RWPE1 (cell line): ENCODE data around the gene NPC1L1.

ENCODE experiments used
- CTCF ChIA-PET: fragments of 350-600 bp; sonication (Branson Sonifier 250); formaldehyde crosslinking; extraction: SDS; loops from one replicate; lab custom pipeline; 2021; lab: Yijun Ruan, JAX
- POLR2A ChIA-PET: fragments of 400-600 bp; formaldehyde crosslinking; extraction: SDS; loops from one replicate; lab custom pipeline; 2020; ENCODE audit warnings: antibody characterized with exemption; ENCODE audit not compliant: low non-redundant PET; lab: Yijun Ruan, JAX
- DNase-seq: peaks from one replicate; pipeline ENCODE4 v3.0.0; 2012; ENCODE audit warnings: low spot score
- H3K27ac ChIP-seq: fragments of 450-650 bp; 2 replicates; pipeline ENCODE4 v1.5.1; 2017
- TF ChIP-seq, protein P1 (sequence below): fragments of 450-650 bp; conservative IDR thresholded peaks from 2 replicates; pipeline ENCODE4 v1.5.1; 2017; ENCODE audit warnings: low read depth, mild to moderate bottlenecking

Gene NPC1L1

DNA sequence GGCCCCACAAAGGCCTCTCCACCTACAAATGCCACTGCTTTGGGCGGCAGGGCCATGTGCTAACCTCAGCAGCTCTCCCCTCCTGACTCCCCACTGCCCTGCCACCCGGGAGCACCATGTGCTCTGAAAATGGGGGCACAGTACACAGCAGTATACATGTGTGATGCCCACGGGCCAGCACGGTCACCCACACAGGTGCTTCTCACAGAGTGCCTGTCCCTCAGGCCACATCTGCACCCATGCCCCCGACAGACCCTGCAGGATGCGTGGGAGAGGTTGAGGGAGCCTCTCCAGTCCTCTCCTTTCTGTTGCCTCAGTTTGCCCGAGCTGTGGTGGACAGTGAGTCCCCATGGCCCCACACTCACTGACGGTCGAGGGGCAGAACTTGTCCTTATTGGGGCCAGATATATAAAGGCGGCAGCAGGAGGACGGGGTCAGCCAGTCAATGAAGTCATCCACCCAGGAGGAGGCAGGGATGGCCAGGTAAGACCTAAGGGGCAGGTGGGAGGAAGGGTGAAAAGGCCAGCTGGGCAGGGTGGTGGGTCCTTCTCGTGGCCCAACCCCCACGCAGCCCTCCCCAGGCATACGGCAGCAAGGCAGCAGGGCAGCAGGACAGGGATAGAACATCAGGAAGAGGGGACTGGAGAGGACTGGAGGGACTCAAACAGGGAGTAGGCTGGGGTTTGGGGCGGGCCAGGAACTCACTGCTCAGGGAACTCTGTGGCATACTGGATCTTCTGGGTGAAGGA lies 19.6 kb downstream of the NPC1L1 start:
- CTCF ChIA-PET: no interaction called here
- TF ChIP-seq, protein P1, sequence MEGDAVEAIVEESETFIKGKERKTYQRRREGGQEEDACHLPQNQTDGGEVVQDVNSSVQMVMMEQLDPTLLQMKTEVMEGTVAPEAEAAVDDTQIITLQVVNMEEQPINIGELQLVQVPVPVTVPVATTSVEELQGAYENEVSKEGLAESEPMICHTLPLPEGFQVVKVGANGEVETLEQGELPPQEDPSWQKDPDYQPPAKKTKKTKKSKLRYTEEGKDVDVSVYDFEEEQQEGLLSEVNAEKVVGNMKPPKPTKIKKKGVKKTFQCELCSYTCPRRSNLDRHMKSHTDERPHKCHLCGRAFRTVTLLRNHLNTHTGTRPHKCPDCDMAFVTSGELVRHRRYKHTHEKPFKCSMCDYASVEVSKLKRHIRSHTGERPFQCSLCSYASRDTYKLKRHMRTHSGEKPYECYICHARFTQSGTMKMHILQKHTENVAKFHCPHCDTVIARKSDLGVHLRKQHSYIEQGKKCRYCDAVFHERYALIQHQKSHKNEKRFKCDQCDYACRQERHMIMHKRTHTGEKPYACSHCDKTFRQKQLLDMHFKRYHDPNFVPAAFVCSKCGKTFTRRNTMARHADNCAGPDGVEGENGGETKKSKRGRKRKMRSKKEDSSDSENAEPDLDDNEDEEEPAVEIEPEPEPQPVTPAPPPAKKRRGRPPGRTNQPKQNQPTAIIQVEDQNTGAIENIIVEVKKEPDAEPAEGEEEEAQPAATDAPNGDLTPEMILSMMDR: no peak
- DNase-seq: no peak
- POLR2A ChIA-PET: no interaction called here
- no peak overlapping the region for H3K27ac ChIP-seq

DNA sequence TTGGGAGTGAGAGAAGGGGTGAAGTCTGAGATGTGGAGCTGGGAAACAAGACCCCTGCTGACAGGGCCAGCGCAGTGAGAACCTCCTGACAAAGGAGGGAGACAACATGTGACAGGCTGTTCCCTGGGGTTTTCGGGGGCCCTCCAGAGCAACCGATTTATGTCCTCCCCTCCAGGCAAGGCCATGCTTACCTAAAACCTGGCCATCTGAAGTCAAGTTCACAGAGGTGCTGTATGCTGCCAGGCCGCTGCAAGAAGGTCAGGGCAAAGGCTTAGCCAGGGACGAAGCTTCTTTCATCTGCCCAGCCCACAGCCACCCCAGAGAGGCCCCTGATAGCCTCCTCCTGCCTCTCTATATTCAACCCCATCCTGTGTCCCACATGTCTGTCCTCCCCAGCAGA lies 20.6 kb downstream of the NPC1L1 start:
- no peak overlapping the region for H3K27ac ChIP-seq
- POLR2A ChIA-PET: interaction anchor here (0.6 kb wide), 1 partner anchor 46 kb away, joined by 4 read pairs; no protein-coding TSS in a partner anchor
- TF ChIP-seq, protein P1: no peak
- CTCF ChIA-PET: interaction anchor here (0.8 kb wide), 1 partner anchor 45 kb away, joined by 4 read pairs; no protein-coding TSS in a partner anchor
- DNase-seq: no peak

DNA sequence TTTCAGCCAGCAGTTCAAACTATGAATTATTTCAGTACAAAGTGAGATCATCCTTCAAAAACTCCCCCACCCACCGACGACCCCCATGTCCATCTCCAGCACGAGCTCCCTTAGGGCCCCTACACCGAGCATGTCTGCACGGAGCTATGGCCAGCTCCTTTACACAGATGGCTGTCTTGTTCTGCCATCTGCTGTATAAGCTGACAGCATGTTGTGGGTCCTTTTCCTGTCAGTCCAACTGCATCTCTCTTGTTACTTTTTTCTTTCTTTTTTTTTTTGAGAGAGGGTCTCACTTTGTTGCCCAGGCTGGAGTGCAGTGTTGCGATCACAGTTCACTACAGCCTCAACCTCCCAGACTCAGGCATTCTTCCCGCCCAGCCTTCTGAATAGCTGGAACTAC lies 21.6 kb downstream of the NPC1L1 start:
- ChIA-PET POLR2A (no interaction called here), CTCF (interaction anchor here (1.3 kb wide), 1 partner anchor 15 kb away, joined by 5 read pairs; no protein-coding TSS in a partner anchor)
- no peak overlapping the region for H3K27ac ChIP-seq
- TF ChIP-seq, protein P1: no peak
- no peak for DNase-seq

DNA sequence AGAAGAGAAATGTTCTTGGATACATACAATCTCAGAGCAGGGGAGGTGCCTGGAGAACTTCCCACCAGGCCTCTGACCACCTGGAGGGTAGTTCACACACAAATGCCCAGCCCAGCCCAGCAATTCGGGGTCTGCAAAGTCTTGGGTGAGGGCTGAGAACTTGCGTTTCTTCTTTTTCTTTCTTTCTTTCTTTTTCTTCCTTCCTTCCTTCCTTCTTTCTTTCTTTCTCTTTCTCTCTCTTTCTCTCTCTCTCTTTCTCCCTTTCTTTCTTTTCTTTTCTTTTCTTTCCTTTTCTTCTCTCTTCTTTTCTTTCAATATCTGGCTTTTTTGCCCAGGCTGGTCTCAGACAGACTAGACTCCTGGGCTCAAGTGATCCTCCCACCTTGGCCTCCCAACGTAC lies 22.4 kb downstream of the NPC1L1 start:
- ChIA-PET CTCF (interaction anchor here (1.3 kb wide), 1 partner anchor 16 kb away, joined by 5 read pairs; no protein-coding TSS in a partner anchor), POLR2A (no interaction called here)
- H3K27ac ChIP-seq: no peak overlapping the region
- no peak for DNase-seq
- TF ChIP-seq, protein P1: no peak

DNA sequence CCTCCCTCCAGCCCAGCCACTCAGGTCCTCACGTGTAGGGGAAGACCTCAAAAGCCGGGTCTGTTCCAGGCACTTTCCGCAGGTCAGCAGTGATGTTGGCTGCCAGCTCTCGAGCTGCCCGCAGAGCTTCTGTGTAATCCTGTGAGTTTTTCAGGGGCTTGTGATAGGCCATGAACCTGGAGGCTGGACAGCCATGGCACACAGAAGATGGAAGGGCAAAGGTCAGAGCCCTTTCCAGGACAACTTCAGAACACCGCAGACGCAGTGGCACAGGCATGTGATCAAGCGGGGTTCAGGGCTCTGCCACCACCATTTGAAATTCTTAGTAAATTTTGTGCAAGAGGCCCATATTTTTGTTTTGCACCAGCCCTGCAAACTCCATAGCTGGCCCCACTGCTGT lies 24.0 kb downstream of the NPC1L1 start:
- POLR2A ChIA-PET: no interaction called here
- TF ChIP-seq, protein P1: no peak
- no peak for DNase-seq
- CTCF ChIA-PET: no interaction called here
- H3K27ac ChIP-seq: no peak overlapping the region

DNA sequence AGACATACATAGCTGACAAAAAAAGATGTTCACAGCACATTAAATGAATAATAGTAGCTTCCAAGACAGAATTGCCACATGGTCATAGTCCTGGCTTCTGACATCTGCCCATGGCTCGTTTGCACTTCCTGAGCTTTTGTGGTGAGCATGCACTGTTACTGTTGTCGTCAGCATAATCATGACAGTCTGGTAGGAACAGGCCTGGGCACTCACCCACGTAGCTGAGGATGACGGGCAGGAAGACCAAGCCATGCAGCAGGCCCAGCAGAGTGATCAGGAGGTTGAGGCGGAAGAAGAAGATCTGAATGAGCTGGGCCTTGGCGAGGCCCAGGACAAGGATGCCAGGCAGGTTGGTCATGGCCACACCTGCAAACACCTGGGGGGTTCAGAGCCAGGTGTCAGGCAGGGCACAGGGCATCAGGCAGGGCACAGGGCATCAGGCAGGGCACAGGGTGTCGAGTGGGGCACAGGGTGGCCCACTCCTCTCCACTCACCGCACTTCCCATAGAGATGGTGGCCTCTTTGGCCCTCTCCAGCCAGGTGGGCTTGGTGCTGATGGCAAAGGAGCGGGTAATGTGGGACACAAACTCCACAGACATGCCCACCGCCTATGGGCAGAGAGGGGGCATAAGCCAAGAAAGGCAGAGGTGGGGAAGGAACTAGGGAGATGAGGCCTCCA lies 25.4 kb downstream of the NPC1L1 start:
- POLR2A ChIA-PET: no interaction called here

More for the DNA sequence above, 25.4 kb downstream of the NPC1L1 start:
- DNase-seq: no peak
- CTCF ChIA-PET: interaction anchor here (0.6 kb wide), 1 partner anchor 1586 kb away, joined by 4 read pairs; no protein-coding TSS in a partner anchor
- no peak overlapping the region for H3K27ac ChIP-seq
- TF ChIP-seq, protein P1: no peak
